Measurements from ENCODE around the gene SEC14L5. TPM values are rescaled to one million over a fixed set of nuclear protein-coding genes. Genes with fewer than 3 reads are reported as not detected.

Gene SEC14L5
- total and polyA plus RNA-seq, 10 of the 15 experiments (the other 5 are each of a cell fraction or from before 2014, with no cell fraction given), result 0.01 TPM; not detected in 9

DNA sequence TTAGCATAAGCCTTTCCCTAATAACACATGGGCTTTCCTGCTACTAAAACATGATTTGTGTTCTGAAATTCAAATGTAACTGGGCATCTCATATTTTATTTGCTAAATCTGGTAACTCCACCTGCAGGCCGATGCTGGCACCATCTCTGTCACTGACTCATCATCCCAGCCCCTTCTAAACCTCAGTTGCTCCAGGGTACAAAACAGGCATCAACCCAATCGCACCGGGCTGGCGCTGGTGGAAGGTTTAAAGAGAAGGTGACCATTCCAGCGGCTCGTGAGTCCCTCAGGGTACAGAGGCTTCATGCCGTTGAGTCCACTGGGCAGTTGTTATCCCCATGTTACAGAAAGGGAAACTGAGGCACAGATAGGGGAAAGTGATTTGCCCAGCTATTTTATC is 48.3 kb upstream of the SEC14L5 start:
- Histone ChIP-seq H3K9ac (ENCODE audit: control insufficient read depth, insufficient read depth, low read length) (no peak overlapping the region), H3K27me3 (replicated peaks in 1 of 2; ENCODE audit: control insufficient read depth in 2 of 2, insufficient read depth in 2 of 2, low read length in 1 of 2) (no peaks in the 10 kb centered on the region), H2AFZ (ENCODE audit: control insufficient read depth, low read depth, low read length) (no peak overlapping the region), H3K9me3 (replicated peaks; ENCODE audit: control insufficient read depth, insufficient read depth, low read length) (no peaks in the 10 kb centered on the region), H3K79me2 (ENCODE audit: control insufficient read depth, insufficient read depth, low read length) (no peaks in the 10 kb centered on the region), H4K20me1 (ENCODE audit: control insufficient read depth, insufficient read depth) (no peaks in the 10 kb centered on the region), H3K4me1 (ENCODE audit: control insufficient read depth, insufficient read depth, low read length) (no peaks in the 10 kb centered on the region), H3K4me3 (no peak overlapping the region), H3K27ac (ENCODE audit: control insufficient read depth, insufficient read depth) (no peak overlapping the region), H3K4me2 (ENCODE audit: control insufficient read depth, insufficient read depth) (no peak overlapping the region), H3K36me3 (ENCODE audit: control insufficient read depth in 2 of 2, insufficient read depth in 2 of 2, low read length in 1 of 2) (no peaks in the 10 kb centered on the region)
- DNase-seq (ENCODE audit: low read depth, low spot score) (no peak), ATAC-seq (no peak), FAIRE-seq (no peak)
- ChIA-PET CTCF (no interaction called here), SMC1A (ENCODE audit: uncharacterized antibody, unreplicated experiment) (no interaction called here), RAD21 (ENCODE audit: unreplicated experiment) (no interaction called here), POLR2A (no interaction called here)
- 61% methylated on average over 7 of the region's 7 CpGs for whole genome bisulfite sequencing (ENCODE audit: insufficient coverage, insufficient replicate concordance, low lambda C conversion rate, missing lambda C conversion rate)
- TF ChIP-seq NR2C2 (IDR thresholded peaks at IDR 0.05; ENCODE audit: borderline replicate concordance, control insufficient read depth, insufficient read length, low read depth) (no peak), CBFB (IDR thresholded peaks at IDR 0.05; ENCODE audit: low read depth) (no peak), NFXL1 (IDR thresholded peaks at IDR 0.05; ENCODE audit: borderline replicate concordance) (no peak), SPI1 (IDR thresholded peaks at IDR 0.05; ENCODE audit: borderline replicate concordance, insufficient read depth, low read depth, low read length) (no peak), TARDBP (IDR thresholded peaks at IDR 0.05; ENCODE audit: borderline replicate concordance) (no peak), STAT3 (IDR thresholded peaks at IDR 0.05; ENCODE audit: low read depth, low read length) (no peak), GATAD2B (conservative IDR thresholded peaks at IDR 0.05; ENCODE audit: low read depth) (no peak), HDAC2 (IDR thresholded peaks at IDR 0.05) (no peak), KDM1A (IDR thresholded peaks at IDR 0.05; ENCODE audit: borderline replicate concordance) (no peak), MTA3 (IDR thresholded peaks at IDR 0.05; ENCODE audit: borderline replicate concordance, low read length) (no peak), SIX5 (IDR thresholded peaks at IDR 0.05; ENCODE audit: low read depth, low read length, severe bottlenecking) (no peak)
- TF ChIP-seq, protein P1, sequence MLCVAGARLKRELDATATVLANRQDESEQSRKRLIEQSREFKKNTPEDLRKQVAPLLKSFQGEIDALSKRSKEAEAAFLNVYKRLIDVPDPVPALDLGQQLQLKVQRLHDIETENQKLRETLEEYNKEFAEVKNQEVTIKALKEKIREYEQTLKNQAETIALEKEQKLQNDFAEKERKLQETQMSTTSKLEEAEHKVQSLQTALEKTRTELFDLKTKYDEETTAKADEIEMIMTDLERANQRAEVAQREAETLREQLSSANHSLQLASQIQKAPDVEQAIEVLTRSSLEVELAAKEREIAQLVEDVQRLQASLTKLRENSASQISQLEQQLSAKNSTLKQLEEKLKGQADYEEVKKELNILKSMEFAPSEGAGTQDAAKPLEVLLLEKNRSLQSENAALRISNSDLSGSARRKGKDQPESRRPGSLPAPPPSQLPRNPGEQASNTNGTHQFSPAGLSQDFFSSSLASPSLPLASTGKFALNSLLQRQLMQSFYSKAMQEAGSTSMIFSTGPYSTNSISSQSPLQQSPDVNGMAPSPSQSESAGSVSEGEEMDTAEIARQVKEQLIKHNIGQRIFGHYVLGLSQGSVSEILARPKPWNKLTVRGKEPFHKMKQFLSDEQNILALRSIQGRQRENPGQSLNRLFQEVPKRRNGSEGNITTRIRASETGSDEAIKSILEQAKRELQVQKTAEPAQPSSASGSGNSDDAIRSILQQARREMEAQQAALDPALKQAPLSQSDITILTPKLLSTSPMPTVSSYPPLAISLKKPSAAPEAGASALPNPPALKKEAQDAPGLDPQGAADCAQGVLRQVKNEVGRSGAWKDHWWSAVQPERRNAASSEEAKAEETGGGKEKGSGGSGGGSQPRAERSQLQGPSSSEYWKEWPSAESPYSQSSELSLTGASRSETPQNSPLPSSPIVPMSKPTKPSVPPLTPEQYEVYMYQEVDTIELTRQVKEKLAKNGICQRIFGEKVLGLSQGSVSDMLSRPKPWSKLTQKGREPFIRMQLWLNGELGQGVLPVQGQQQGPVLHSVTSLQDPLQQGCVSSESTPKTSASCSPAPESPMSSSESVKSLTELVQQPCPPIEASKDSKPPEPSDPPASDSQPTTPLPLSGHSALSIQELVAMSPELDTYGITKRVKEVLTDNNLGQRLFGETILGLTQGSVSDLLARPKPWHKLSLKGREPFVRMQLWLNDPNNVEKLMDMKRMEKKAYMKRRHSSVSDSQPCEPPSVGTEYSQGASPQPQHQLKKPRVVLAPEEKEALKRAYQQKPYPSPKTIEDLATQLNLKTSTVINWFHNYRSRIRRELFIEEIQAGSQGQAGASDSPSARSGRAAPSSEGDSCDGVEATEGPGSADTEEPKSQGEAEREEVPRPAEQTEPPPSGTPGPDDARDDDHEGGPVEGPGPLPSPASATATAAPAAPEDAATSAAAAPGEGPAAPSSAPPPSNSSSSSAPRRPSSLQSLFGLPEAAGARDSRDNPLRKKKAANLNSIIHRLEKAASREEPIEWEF (IDR thresholded peaks at IDR 0.05; ENCODE audit: insufficient replicate concordance, low read depth, low read length), result no peak
- intact Hi-C loops (cut with micrococcal nuclease; ENCODE audit: unreplicated experiment) (no loop called here), in situ Hi-C loops (cut with MboI) (no loop called here)
- BruUV-seq (replicated peaks), result no TSS peak

Measured in GM12878 (cell line).